IPS-NIHi11 (cell line): ENCODE measurements around the gene UNC119B.
A peak's percentile ranks its signal among the peaks of the same experiment; 100 is the strongest.

Experiments used
- DNase-seq: peaks from one replicate; pipeline ENCODE4 v3.0.0; 2012; ENCODE audit warnings: mixed read lengths, low spot score

Gene UNC119B

GRCh38 chr12:120767071-120768024 lies 57.1 kb downstream of the UNC119B start:
- peak; percentile 57 for DNase-seq

- no peak for DNase-seq
These were observed 60.8 kb downstream of the UNC119B start for GRCh38 chr12:120771097-120771496.
